Loucy (cell line): ENCODE measurements around the gene SIAH1.

Experiments
- H2AFZ ChIP-seq: fragments of 200-600 bp; sonication (generic); 2 replicates; pipeline ENCODE4 v1.6.0; 2016; ENCODE audit warnings: antibody characterized with exemption, mild to moderate bottlenecking, low read length, moderate library complexity
- H3F3A ChIP-seq: fragments of 200-600 bp; 2 replicates; pipeline ENCODE4 v1.6.0; 2016; ENCODE audit warnings: antibody characterized with exemption, low read depth, mild to moderate bottlenecking
- H3K27me3 ChIP-seq: fragments of 200-600 bp; sonication (generic); 2 replicates; pipeline ENCODE4 v1.6.1; 2014; ENCODE audit warnings: low read length, mild to moderate bottlenecking; ENCODE audit not compliant: insufficient read depth, poor library complexity, severe bottlenecking
- H3K36me3 ChIP-seq: fragments of 200-600 bp; sonication (generic); 2 replicates; pipeline ENCODE4 v1.6.1; 2016; ENCODE audit warnings: low read length; ENCODE audit not compliant: insufficient read depth
- H3K4me1 ChIP-seq: fragments of 200-600 bp; sonication (generic); 2 replicates; pipeline ENCODE4 v1.5.1; 2014; ENCODE audit warnings: low read length, mild to moderate bottlenecking; ENCODE audit not compliant: insufficient read depth, poor library complexity, severe bottlenecking
- H3K4me2 ChIP-seq: fragments of 200-600 bp; sonication (generic); 2 replicates; pipeline ENCODE4 v1.6.0; 2014; ENCODE audit warnings: antibody characterized with exemption, low read length, low read depth, mild to moderate bottlenecking; ENCODE audit not compliant: poor library complexity, severe bottlenecking
- H3K4me3 ChIP-seq: fragments of 200-600 bp; sonication (generic); 2 replicates; pipeline ENCODE4 v1.5.1; 2014; ENCODE audit warnings: low read length, mild to moderate bottlenecking, mixed read lengths; ENCODE audit not compliant: poor library complexity, severe bottlenecking
- H3K79me2 ChIP-seq: fragments of 200-600 bp; sonication (generic); 2 replicates; pipeline ENCODE4 v1.6.1; 2014; ENCODE audit warnings: low read length; ENCODE audit not compliant: insufficient read depth
- H3K9ac ChIP-seq: fragments of 200-600 bp; sonication (generic); 2 replicates; pipeline ENCODE4 v1.6.0; 2014; ENCODE audit warnings: mild to moderate bottlenecking, low read depth, low read length, moderate library complexity; ENCODE audit not compliant: poor library complexity, severe bottlenecking
- H3K9me2 ChIP-seq: fragments of 200-600 bp; sonication (generic); replicated peaks from 2 replicates; pipeline ENCODE4 v1.6.1; 2016; ENCODE audit warnings: low read depth, low read length, mixed read lengths
- H3K9me3 ChIP-seq: fragments of 200-600 bp; sonication (generic); 2 replicates; pipeline ENCODE4 v1.6.1; 2014; ENCODE audit warnings: mild to moderate bottlenecking, antibody characterized with exemption, low read length, low read depth; ENCODE audit not compliant: insufficient read depth
- H4K20me1 ChIP-seq: fragments of 200-600 bp; sonication (generic); 2 replicates; pipeline ENCODE4 v1.6.0; 2014; ENCODE audit warnings: antibody characterized with exemption, low read length, mild to moderate bottlenecking; ENCODE audit not compliant: insufficient read depth, poor library complexity, severe bottlenecking
- EZH2phosphoT487 ChIP-seq: fragments of 200-600 bp; IDR thresholded peaks from 2 replicates; pipeline ENCODE4 v1.6.1; 2018; ENCODE audit warnings: antibody characterized with exemption, mild to moderate bottlenecking, moderate library complexity, borderline replicate concordance
- TF ChIP-seq, protein P1 (sequence below): fragments of 200-600 bp; sonication (generic); conservative IDR thresholded peaks from 2 replicates; pipeline ENCODE4 v1.5.1; 2014; ENCODE audit warnings: mild to moderate bottlenecking, antibody characterized with exemption, low read length

Gene SIAH1

GRCh38 chr16:48367441-48368049 lies 17.7 kb downstream of the SIAH1 start:
- Histone ChIP-seq H3K9me2 (no peaks in the 10 kb centered on the region), H2AFZ (no peak overlapping the region), H4K20me1 (peaks cover 97% of the 10 kb centered on the region), H3K79me2 (peaks cover 99% of the 10 kb centered on the region), H3K9ac (no peak overlapping the region), H3F3A (no peaks in the 10 kb centered on the region), H3K27me3 (no peaks in the 10 kb centered on the region), H3K4me1 (peaks cover 20% of the 10 kb centered on the region), H3K36me3 (no peaks in the 10 kb centered on the region), H3K9me3 (no peaks in the 10 kb centered on the region), H3K4me3 (peak overlapping the region; percentile 69), H3K4me2 (peak overlapping the region; percentile 77)
- TF ChIP-seq, protein P1, sequence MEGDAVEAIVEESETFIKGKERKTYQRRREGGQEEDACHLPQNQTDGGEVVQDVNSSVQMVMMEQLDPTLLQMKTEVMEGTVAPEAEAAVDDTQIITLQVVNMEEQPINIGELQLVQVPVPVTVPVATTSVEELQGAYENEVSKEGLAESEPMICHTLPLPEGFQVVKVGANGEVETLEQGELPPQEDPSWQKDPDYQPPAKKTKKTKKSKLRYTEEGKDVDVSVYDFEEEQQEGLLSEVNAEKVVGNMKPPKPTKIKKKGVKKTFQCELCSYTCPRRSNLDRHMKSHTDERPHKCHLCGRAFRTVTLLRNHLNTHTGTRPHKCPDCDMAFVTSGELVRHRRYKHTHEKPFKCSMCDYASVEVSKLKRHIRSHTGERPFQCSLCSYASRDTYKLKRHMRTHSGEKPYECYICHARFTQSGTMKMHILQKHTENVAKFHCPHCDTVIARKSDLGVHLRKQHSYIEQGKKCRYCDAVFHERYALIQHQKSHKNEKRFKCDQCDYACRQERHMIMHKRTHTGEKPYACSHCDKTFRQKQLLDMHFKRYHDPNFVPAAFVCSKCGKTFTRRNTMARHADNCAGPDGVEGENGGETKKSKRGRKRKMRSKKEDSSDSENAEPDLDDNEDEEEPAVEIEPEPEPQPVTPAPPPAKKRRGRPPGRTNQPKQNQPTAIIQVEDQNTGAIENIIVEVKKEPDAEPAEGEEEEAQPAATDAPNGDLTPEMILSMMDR = no peak
- no peak for TF ChIP-seq EZH2phosphoT487

DNA sequence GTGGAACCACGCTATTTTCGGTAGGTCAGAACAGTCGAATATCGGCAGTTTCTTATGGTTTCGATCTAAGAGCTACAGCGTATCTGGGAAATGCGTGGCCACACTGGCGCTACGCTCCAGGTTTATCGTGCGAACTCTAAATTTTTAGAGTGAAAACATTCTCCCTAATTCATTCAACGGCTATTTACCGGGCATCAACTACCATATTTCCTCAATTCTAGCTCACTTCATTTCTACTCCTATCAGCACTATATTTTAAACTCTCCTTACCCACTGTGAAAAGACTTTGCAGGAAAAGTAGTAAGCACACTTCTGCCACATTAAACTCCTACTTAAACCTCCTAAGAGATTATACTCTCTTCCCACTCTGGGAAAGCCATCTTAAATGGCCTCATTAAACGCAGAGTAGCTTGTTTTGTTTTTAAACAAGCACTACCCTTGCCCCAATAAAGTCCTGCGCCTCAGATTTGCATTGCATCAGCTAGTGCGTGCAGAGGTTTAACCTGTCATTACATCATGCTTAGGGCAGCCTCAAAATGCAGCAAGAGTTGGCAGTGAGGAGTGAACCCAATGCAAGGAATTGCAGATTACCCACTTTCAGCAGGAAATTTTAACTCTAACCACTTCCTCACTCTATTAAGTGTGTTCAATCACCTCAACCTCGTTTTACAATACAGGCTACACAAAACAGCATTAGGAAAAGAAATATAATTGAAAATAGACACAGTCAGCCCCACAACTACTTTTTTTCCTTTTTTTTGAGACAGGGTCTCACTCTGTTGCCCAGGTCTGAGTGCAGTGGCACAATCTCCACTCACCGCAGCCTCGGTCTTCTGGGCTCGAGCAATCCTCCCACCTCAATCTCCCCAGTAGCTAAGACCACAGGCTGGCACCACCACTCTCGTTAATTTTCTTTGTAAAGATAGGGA lies 18.8 kb downstream of the SIAH1 start:
- Histone ChIP-seq H4K20me1 (peaks cover 96% of the 10 kb centered on the region), H3K4me3 (peak overlapping the region; percentile 69), H3K79me2 (peaks cover 99% of the 10 kb centered on the region), H3K9ac (peak overlapping the region; percentile 54), H3K9me2 (no peaks in the 10 kb centered on the region), H3K9me3 (no peaks in the 10 kb centered on the region), H3F3A (no peaks in the 10 kb centered on the region), H2AFZ (no peak overlapping the region), H3K36me3 (peaks cover 8% of the 10 kb centered on the region; the same call in 1 of the 2 replicates), H3K27me3 (no peaks in the 10 kb centered on the region), H3K4me1 (peaks cover 24% of the 10 kb centered on the region), H3K4me2 (peak overlapping the region; percentile 77)
- TF ChIP-seq, protein P1 = no peak
- no peak for TF ChIP-seq EZH2phosphoT487

- Histone ChIP-seq H3K36me3 (peaks cover 10% of the 10 kb centered on the region; the same call in 1 of the 2 replicates), H3K9me2 (no peaks in the 10 kb centered on the region), H3K4me2 (peak overlapping the region; percentile 77), H3K27me3 (no peaks in the 10 kb centered on the region), H3K4me1 (peaks cover 28% of the 10 kb centered on the region), H3F3A (no peaks in the 10 kb centered on the region), H2AFZ (no peak overlapping the region), H4K20me1 (peaks cover 96% of the 10 kb centered on the region), H3K9me3 (no peaks in the 10 kb centered on the region), H3K4me3 (peak overlapping the region; percentile 69), H3K9ac (peak overlapping the region; percentile 54), H3K79me2 (peaks cover 99% of the 10 kb centered on the region)
- TF ChIP-seq, protein P1 = no peak
- no peak for TF ChIP-seq EZH2phosphoT487
Observed at GRCh38 chr16:48365601-48366164, 19.5 kb downstream of the SIAH1 start.
